Vagina (tissue), 2 donors: ENCODE measurements around the gene ADISSP. TPM values are rescaled to one million over a fixed set of nuclear protein-coding genes. Genes with fewer than 3 reads are reported as not detected.
A peak's percentile ranks its signal among the peaks of the same experiment; 100 is the strongest.

Experiments used
- DNase-seq, 2 donors: peaks; one replicate each; pipeline ENCODE4 v3.0.0-alpha.2; 2017; ENCODE audit errors: extremely low spot score in 2 of 2
- H3K27ac ChIP-seq: fragments of 200-600 bp; sonication (generic); one replicate; pipeline ENCODE4 v1.5.1; 2019
- H3K27me3 ChIP-seq: fragments of 200-600 bp; sonication (generic); one replicate; pipeline ENCODE4 v1.5.1; 2019
- H3K36me3 ChIP-seq, 2 donors: fragments of 200-600 bp; sonication (generic); one replicate each; pipeline ENCODE4 v1.5.1; 2017 to 2019
- H3K4me1 ChIP-seq: fragments of 200-600 bp; sonication (generic); one replicate; pipeline ENCODE4 v1.5.1; 2019
- H3K4me3 ChIP-seq, 2 donors: fragments of 200-600 bp; sonication (generic); 1 replicate in 1 of 2; 2 replicates in 1 of 2; pipeline ENCODE4 v1.5.1; 2016 to 2019
- H3K9me3 ChIP-seq: fragments of 200-600 bp; sonication (generic); one replicate; pipeline ENCODE4 v1.5.1; 2019
- POLR2A ChIP-seq, 2 donors: fragments of 450-650 bp; IDR thresholded peaks; one replicate each; pipeline ENCODE4 v1.6.1; 2017; ENCODE audit warnings: antibody characterized with exemption in 2 of 2, mild to moderate bottlenecking in 2 of 2, moderate library complexity in 2 of 2
- POLR2AphosphoS5 ChIP-seq, 2 donors: sonication (generic); formaldehyde crosslinking; IDR thresholded peaks; one replicate each; pipeline ENCODE4 v1.9.0; 2017; ENCODE audit warnings: antibody characterized with exemption in 2 of 2, mild to moderate bottlenecking in 2 of 2, low read depth in 1 of 2; ENCODE audit not compliant: insufficient read depth in 1 of 2
- intact Hi-C: fragments of 100-400 bp; cut with DNase I; formaldehyde crosslinking; loops from one replicate; pipeline ENCODE4 v1.15.1; 2023
- total RNA-seq: library from RNA; depleted of rRNA; stranded (reverse); fragments of >200 nt; gene quantifications from one replicate; pipeline ENCODE4 v1.2.3, GENCODE V29; 2016
- TF ChIP-seq, protein P1 (sequence below), 3 experiments: fragments of 450-650 bp in 2 of 3; fragments of 200-600 bp in 1 of 3; sonication (generic) in 1 of 3; IDR thresholded peaks; one replicate each; pipeline ENCODE4 v1.5.1; 2017 to 2019; ENCODE audit warnings: antibody characterized with exemption in 3 of 3, mild to moderate bottlenecking in 2 of 3, moderate library complexity in 2 of 3

ADISSP gene
- total RNA-seq, 1 donor from 2014 or later: 16.0 TPM

DNA sequence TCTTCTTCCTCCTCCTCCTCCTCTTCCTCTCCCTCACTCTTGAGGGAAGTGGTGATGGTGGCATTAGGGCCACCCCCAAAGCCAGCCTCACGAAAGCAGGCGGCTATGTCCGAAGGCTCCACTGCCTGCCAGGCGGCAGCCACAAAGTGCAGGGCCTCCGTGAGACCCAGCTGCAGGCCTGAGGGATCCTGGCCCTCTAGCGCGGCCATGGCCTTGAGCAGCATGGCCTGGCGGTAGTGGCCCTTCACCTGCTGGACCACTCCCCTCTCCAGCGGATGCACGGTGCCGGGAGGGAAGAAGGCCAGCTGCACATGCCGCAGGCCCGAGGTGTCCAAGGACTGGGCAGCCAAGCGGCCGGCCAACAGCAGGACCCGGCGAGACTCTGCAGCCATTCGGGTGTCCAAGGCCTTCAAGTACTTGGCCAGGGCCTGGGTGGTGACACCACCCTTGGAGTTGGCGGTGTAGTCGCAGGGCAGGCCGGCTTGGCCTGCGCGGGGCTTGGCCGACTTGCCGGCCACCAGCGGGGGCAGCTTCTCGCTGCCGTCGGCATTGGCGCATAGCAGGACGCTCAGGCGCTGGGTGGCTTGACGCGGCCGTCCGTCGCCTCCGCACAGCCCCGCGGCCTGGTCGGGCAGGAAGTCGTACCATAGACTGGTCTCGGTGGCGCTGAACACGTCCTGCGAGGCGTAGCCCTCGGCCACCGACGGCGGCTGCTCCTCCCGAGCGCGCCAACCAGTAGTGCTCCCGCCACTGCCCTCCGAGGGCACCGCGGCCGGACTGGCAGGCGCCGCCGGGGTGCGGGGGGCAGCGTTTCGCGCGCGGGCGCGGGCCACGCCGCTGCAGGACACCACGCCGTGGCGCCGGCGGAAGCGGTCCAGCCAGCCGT lies 17.9 kb upstream of the ADISSP start:
- intact Hi-C loops: loop anchor here (2.0 kb wide), 1 partner anchor 33 kb away; no protein-coding TSS in a partner anchor
- peak in 1 of 2 donors; percentile 6 for TF ChIP-seq POLR2AphosphoS5 (IDR thresholded peaks at IDR 0.05; ENCODE audit: insufficient read depth in 1 of 2, low read depth in 1 of 2)
- TF ChIP-seq, protein P1, sequence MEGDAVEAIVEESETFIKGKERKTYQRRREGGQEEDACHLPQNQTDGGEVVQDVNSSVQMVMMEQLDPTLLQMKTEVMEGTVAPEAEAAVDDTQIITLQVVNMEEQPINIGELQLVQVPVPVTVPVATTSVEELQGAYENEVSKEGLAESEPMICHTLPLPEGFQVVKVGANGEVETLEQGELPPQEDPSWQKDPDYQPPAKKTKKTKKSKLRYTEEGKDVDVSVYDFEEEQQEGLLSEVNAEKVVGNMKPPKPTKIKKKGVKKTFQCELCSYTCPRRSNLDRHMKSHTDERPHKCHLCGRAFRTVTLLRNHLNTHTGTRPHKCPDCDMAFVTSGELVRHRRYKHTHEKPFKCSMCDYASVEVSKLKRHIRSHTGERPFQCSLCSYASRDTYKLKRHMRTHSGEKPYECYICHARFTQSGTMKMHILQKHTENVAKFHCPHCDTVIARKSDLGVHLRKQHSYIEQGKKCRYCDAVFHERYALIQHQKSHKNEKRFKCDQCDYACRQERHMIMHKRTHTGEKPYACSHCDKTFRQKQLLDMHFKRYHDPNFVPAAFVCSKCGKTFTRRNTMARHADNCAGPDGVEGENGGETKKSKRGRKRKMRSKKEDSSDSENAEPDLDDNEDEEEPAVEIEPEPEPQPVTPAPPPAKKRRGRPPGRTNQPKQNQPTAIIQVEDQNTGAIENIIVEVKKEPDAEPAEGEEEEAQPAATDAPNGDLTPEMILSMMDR (IDR thresholded peaks at IDR 0.05): no peak

DNA sequence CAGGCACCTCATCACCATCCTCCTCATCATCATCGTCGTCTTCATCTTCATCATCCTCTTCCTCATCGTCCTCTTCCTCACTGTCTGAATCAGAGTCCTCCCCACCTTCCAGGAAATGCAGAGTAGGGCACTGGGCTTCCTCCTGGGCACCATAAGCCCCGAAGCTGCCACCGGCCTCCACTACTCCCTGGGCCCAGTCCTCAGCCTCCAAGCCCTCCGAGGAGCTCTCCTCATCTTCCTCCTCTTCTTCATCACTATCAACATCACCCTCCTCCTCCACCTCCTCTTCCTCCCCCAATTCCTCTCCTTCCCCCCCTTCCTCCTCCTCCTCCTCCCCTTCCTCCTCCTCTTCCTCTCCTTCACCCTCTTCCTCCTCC lies 17.3 kb upstream of the ADISSP start:
- Histone ChIP-seq H3K4me3 (peak overlapping the region; percentile 62 to 68), H3K4me1 (peaks cover 67% of the 10 kb centered on the region), H3K27ac (peak overlapping the region; percentile 80), H3K27me3 (no peaks in the 10 kb centered on the region), H3K9me3 (no peaks in the 10 kb centered on the region), H3K36me3 (peaks cover 0 to 6% of the 10 kb centered on the region in 2 donors)
- no peak for TF ChIP-seq POLR2A (IDR thresholded peaks at IDR 0.05)
- TF ChIP-seq, protein P1 (IDR thresholded peaks at IDR 0.05): no peak
- TF ChIP-seq POLR2AphosphoS5 (IDR thresholded peaks at IDR 0.05; ENCODE audit: insufficient read depth in 1 of 2, low read depth in 1 of 2): no peak
- intact Hi-C loops: no loop called here
- DNase-seq: peak in 1 of 2 donors; percentile 80

More for the DNA sequence above, 17.9 kb upstream of the ADISSP start:
- peak overlapping the region; percentile 80 for H3K27ac ChIP-seq
- DNase-seq: peak in 1 of 2 donors; percentile 87
- peaks cover 0 to 6% of the 10 kb centered on the region in 2 donors for H3K36me3 ChIP-seq
- H3K27me3 ChIP-seq: no peaks in the 10 kb centered on the region
- H3K9me3 ChIP-seq: no peaks in the 10 kb centered on the region
- H3K4me1 ChIP-seq: peaks cover 67% of the 10 kb centered on the region
- peak overlapping the region; percentile 62 to 68 for H3K4me3 ChIP-seq

DNA sequence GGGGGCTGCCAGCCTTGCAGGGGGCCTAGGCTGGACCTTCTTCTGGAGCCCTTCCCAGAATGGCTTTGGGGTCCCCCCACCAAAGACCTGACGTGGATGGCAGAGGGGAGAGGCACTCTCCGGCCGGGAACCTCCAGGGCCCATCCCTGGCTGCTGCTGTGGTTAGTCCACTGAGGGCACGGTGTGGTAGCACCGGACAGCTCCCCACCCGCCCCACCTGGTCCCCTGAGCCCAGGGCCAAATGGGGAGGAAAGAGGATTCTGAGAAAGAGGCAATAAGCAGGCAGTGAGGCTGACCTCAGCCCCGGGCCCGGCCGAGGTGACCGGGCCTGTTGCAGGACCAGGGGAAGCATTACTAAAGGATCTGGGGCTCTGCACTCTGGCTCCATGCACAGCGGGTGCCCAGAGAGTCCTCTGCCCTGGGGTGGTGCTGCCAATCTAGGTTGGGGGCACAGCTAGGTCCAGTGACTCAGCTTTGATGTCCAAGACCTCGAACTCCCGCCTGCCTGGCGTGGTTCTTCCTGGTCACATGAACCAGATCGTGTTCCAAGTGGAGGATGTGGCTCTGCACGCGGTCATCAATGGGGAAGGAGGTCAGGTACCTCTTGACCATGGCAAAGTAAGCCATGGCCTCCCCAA lies 16.8 kb upstream of the ADISSP start:
- Histone ChIP-seq H3K27ac (peak overlapping the region; percentile 80), H3K9me3 (no peaks in the 10 kb centered on the region), H3K36me3 (peaks cover 0 to 6% of the 10 kb centered on the region in 2 donors), H3K4me1 (peaks cover 67% of the 10 kb centered on the region), H3K27me3 (no peaks in the 10 kb centered on the region), H3K4me3 (peak overlapping the region; percentile 21 to 62)
- intact Hi-C loops: no loop called here
- TF ChIP-seq POLR2A (IDR thresholded peaks at IDR 0.05): no peak
- TF ChIP-seq POLR2AphosphoS5 (IDR thresholded peaks at IDR 0.05; ENCODE audit: insufficient read depth in 1 of 2, low read depth in 1 of 2): no peak
- TF ChIP-seq, protein P1 (IDR thresholded peaks at IDR 0.05): no peak
- peak in 1 of 2 donors; percentile 83 for DNase-seq

DNA sequence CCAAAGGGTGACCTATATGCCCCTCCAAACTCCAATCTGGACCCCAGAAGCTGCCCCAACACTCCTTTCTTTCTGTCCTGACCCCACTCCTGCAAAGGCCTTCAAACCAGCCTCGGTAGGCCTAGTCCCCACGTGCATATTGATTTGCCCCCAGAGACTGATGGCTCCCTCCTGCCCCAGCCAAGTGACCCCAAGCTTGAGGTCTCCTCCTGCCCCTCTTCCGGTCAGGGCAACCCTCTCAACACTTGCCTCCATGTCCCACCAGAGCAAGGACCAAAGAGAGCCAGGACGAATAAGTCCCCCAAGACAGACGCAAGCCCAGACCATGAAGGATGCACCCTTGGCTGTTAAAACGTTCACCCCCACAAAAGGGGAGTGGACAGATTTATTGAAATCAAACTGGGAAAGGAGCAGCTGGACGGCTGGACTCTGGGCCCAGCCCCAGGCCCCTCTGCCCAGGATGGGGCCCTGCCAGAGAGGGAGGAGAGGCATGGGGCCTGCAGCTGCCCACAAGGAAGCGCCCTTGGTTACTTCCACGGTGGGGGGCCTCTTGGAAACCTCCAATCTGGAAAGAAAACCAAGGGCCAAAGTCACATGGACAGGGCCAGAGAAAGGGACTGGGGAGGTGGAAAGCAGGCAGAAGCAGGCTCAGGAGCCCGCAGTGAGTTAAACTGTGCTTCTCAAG lies 16.1 kb upstream of the ADISSP start:
- Histone ChIP-seq H3K27me3 (no peaks in the 10 kb centered on the region), H3K27ac (peak overlapping the region; percentile 80), H3K4me1 (peaks cover 67% of the 10 kb centered on the region), H3K4me3 (peak overlapping the region in 1 of 2 donors; percentile 21), H3K9me3 (no peaks in the 10 kb centered on the region), H3K36me3 (peaks cover 0 to 6% of the 10 kb centered on the region in 2 donors)
- peak in 1 of 2 donors; percentile 84 for DNase-seq
- intact Hi-C loops: no loop called here
- TF ChIP-seq, protein P1 (IDR thresholded peaks at IDR 0.05): no peak
- no peak for TF ChIP-seq POLR2AphosphoS5 (IDR thresholded peaks at IDR 0.05; ENCODE audit: insufficient read depth in 1 of 2, low read depth in 1 of 2)
- TF ChIP-seq POLR2A (IDR thresholded peaks at IDR 0.05): no peak
